K562 (cell line): Measurements from ENCODE around the gene PGM3. TPM values are rescaled to one million over a fixed set of nuclear protein-coding genes. Genes with fewer than 3 reads are reported as not detected.

ENCODE experiments used
- ATAC-seq: fragments of 200-7000 bp; cut with Tn5 transposase; 3 replicates; pipeline ENCODE4 v1.9.1; 2020; ENCODE audit warnings: moderate library complexity
- BruUV-seq: library from RNA; stranded (reverse); fragments of 400-500 nt; replicated peaks from 2 replicates; lab custom pipeline; 2021; lab: Mats Ljungman, UMichigan
- CTCF ChIA-PET: fragments of 300-600 bp; formaldehyde crosslinking; extraction: SDS; loops from one replicate; lab custom pipeline; 2021; ENCODE audit warnings: low intra/inter-chr PET ratio; lab: Yijun Ruan, JAX
- POLR2A ChIA-PET: fragments of 300-600, 350-650 bp; sonication (Branson Sonifier 250); formaldehyde crosslinking; extraction: SDS; loops from one replicate; lab custom pipeline; 2021; ENCODE audit warnings: antibody characterized with exemption, inconsistent platforms; lab: Yijun Ruan, JAX
- DNase-seq, 4 experiments: peaks; one replicate each; pipeline versions ENCODE4 v3.0.0 to v3.0.0-alpha.2; 2011 to 2018; ENCODE audit warnings: low spot score in 3 of 4, mixed read lengths in 3 of 4; ENCODE audit errors: extremely low read depth in 1 of 4
- FAIRE-seq: peaks from 2 replicates; lab custom pipeline; 2011; peaks lifted over from hg19 to GRCh38; lab: Jason Lieb, UNC
- H2AFZ ChIP-seq: 2 replicates; pipeline ENCODE4 v1.6.0; 2011; ENCODE audit warnings: low read depth, low read length, control low read depth, inconsistent platforms
- H3K27ac ChIP-seq: fragments of 200-600 bp; 3 replicates; pipeline ENCODE4 v1.8.0; 2011; ENCODE audit warnings: low read depth, mild to moderate bottlenecking, control low read depth, inconsistent platforms, low read length, moderate library complexity, mixed read lengths; ENCODE audit errors: extremely low read depth
- H3K27me3 ChIP-seq, 2 experiments: fragments of 300-600 bp in 1 of 2; 2 replicates in 1 of 2; 3 replicates in 1 of 2; pipeline versions ENCODE4 v1.6.0 to v1.8.0; 2011; ENCODE audit warnings: inconsistent platforms in 2 of 2, low read length in 2 of 2, mild to moderate bottlenecking in 1 of 2, mixed read lengths in 1 of 2, moderate library complexity in 1 of 2; ENCODE audit not compliant: control insufficient read depth in 2 of 2, insufficient read depth in 2 of 2
- H3K36me3 ChIP-seq: fragments of 300-600 bp; 3 replicates; pipeline ENCODE4 v1.8.0; 2011; ENCODE audit warnings: mild to moderate bottlenecking, low read length, inconsistent platforms; ENCODE audit not compliant: control insufficient read depth, insufficient read depth
- H3K4me1 ChIP-seq, 2 experiments: fragments of 200-600 bp in 1 of 2; replicated peaks in 1 of 2; 2 replicates in 1 of 2; 3 replicates in 1 of 2; pipeline versions ENCODE4 v1.5.1 to v1.8.0; 2011; ENCODE audit warnings: inconsistent platforms in 2 of 2, low read length in 2 of 2, mild to moderate bottlenecking in 1 of 2, mixed read lengths in 1 of 2, moderate library complexity in 1 of 2; ENCODE audit not compliant: control insufficient read depth in 2 of 2, insufficient read depth in 2 of 2
- H3K4me2 ChIP-seq: 2 replicates; pipeline ENCODE4 v1.6.1; 2011; ENCODE audit warnings: low read length, control low read depth, inconsistent platforms, mixed read lengths; ENCODE audit not compliant: insufficient read depth
- H3K4me3 ChIP-seq: fragments of 200-600 bp; sonication (generic), shearing (Covaris generic); 2 replicates; pipeline ENCODE4 v1.5.1; 2016; ENCODE audit warnings: control low read depth, inconsistent platforms
- H3K79me2 ChIP-seq: fragments of 200-600 bp; 3 replicates; pipeline ENCODE4 v1.8.0; 2011; ENCODE audit warnings: low read length, inconsistent platforms; ENCODE audit not compliant: control insufficient read depth, insufficient read depth
- H3K9ac ChIP-seq, 2 experiments: 2 replicates each; pipeline versions ENCODE4 v1.6.0 to v1.6.1; 2011; ENCODE audit warnings: low read depth in 2 of 2, low read length in 2 of 2, control low read depth in 1 of 2, inconsistent platforms in 1 of 2, mild to moderate bottlenecking in 1 of 2, mixed read lengths in 1 of 2; ENCODE audit not compliant: insufficient read depth in 1 of 2
- H3K9me1 ChIP-seq: one replicate; pipeline ENCODE4 v1.6.0; 2011; ENCODE audit warnings: inconsistent platforms, mild to moderate bottlenecking, low read length, moderate library complexity; ENCODE audit not compliant: control insufficient read depth, insufficient read depth
- H3K9me3 ChIP-seq: replicated peaks from 2 replicates; pipeline ENCODE4 v1.5.1; 2011; ENCODE audit warnings: low read depth, low read length, inconsistent platforms; ENCODE audit not compliant: control insufficient read depth, insufficient read depth
- H4K20me1 ChIP-seq: replicated peaks from 2 replicates; pipeline ENCODE4 v1.6.1; 2011; ENCODE audit warnings: low read length, inconsistent platforms, mixed read lengths; ENCODE audit not compliant: control insufficient read depth, insufficient read depth
- ARHGAP35 ChIP-seq: fragments of 450-650 bp; IDR thresholded peaks from 2 replicates; pipeline ENCODE4 v1.6.1; 2018; ENCODE audit not compliant: partially characterized antibody
- EP300 ChIP-seq: IDR thresholded peaks from 2 replicates; pipeline ENCODE4 v1.6.1; 2012; ENCODE audit warnings: low read length, improper control_type of control experiment
- HIVEP1 ChIP-seq: fragments of 250-450 bp; sonication (Bioruptor Pico); IDR thresholded peaks from 2 replicates; pipeline ENCODE4 v1.4.0; 2020; ENCODE audit warnings: mild to moderate bottlenecking
- MYC ChIP-seq, 2 experiments: fragments of 250-450 bp in 1 of 2; sonication (Bioruptor Pico) in 1 of 2; IDR thresholded peaks; 2 replicates each; pipeline versions ENCODE4 v1.5.1 to v1.6.1; 2012 to 2021; ENCODE audit warnings: low read depth in 2 of 2, borderline replicate concordance in 1 of 2, improper control_type of control experiment in 1 of 2, low read length in 1 of 2, mild to moderate bottlenecking in 1 of 2, moderate library complexity in 1 of 2
- PTBP1 ChIP-seq: fragments of 200-400 bp; formaldehyde crosslinking; IDR thresholded peaks from 2 replicates; pipeline ENCODE4 v1.6.1; 2017; ENCODE audit warnings: low read depth, low read length
- RAD21 ChIP-seq, 2 experiments: fragments of 250-450 bp in 1 of 2; fragments of 450-650 bp in 1 of 2; sonication (Bioruptor Pico) in 1 of 2; formaldehyde crosslinking in 1 of 2; IDR thresholded peaks in 1 of 2; conservative IDR thresholded peaks in 1 of 2; 2 replicates each; pipeline versions ENCODE4 v1.4.0 to v1.8.0; 2020 to 2022; ENCODE audit warnings: mild to moderate bottlenecking in 2 of 2, moderate library complexity in 1 of 2
- ZBTB1 ChIP-seq: sonication (generic); formaldehyde crosslinking; IDR thresholded peaks from 2 replicates; pipeline ENCODE4 v1.8.1; 2023; ENCODE audit warnings: missing genetic modification reagents, low read depth, mild to moderate bottlenecking, borderline replicate concordance
- WGBS: fragments of 100-300 bp; shearing (Covaris generic); methylation state at CpG from one replicate; pipeline ENCODE4 v1.1.6; 2016; ENCODE audit warnings: low coverage, mixed read lengths; ENCODE audit not compliant: insufficient coverage; ENCODE audit errors: missing lambda C conversion rate; 5-methylcytosine and 5-hydroxymethylcytosine counted together
- in situ Hi-C: fragments of 300-500 bp; cut with MboI; formaldehyde crosslinking; loops from 4 replicates; pipeline ENCODE4 v1.15.0; 2018; ENCODE audit warnings: inconsistent platforms, mixed read lengths
- intact Hi-C: fragments of 100-400 bp; cut with micrococcal nuclease; formaldehyde crosslinking; loops from 2 replicates; pipeline ENCODE4 v1.14.2; 2022
- polyA plus RNA-seq, 8 experiments: library from polyadenylated mRNA; depleted of rRNA in 4 of 8; stranded (reverse) in 5 of 8; unstranded in 3 of 8; fragments of >200 nt; fragmentation: Nextera tagmentation in 2 of 8; fragmentation: Illumina TruSeq in 1 of 8; extraction: Ambion mirVana in 2 of 8; extraction: Trizol in 1 of 8; gene quantifications; 2 replicates each; pipeline versions ENCODE4 v1.2.1 to v1.2.3, GENCODE V29; 2011 to 2014; ENCODE audit warnings: inconsistent platforms in 1 of 8, missing spikeins in 1 of 8
- total RNA-seq, 7 experiments: library from RNA; depleted of rRNA in 6 of 7; stranded (reverse); fragments of >200 nt in 6 of 7; fragmentation: Illumina TruSeq in 2 of 7; extraction: Trizol in 2 of 7; gene quantifications; 2 replicates each; pipeline versions ENCODE4 v1.2.1 to v1.2.3, GENCODE V29; 2011 to 2021; ENCODE audit warnings: low replicate concordance in 1 of 7

The PGM3 gene
- total and polyA plus RNA-seq, 9 of the 15 experiments (the other 6 are each of a cell fraction or from before 2014, with no cell fraction given) = 19.1 to 107 (median 50.5) TPM

GRCh38 chr6:83202031-83202430 lies 9.0 kb upstream of the PGM3 start:
- H3K27ac ChIP-seq = no peak overlapping the region
- in situ Hi-C loops = no loop called here
- BruUV-seq = no TSS peak
- DNase-seq = no peak
- no peaks in the 10 kb centered on the region for H3K79me2 ChIP-seq
- TF ChIP-seq PTBP1 (no peak), RAD21 (CRISPR knock-in tag; conservative IDR thresholded peaks at IDR 0.05 in 1 of 2, IDR thresholded peaks at IDR 0.05 in 1 of 2) (no peak), ARHGAP35 (no peak), EP300 (no peak), HIVEP1 (CRISPR knock-in tag) (no peak), MYC (IDR thresholded peaks at IDR 0.05; ENCODE audit: low read depth, low read length) (no peak), MYC (CRISPR knock-in tag; IDR thresholded peaks at IDR 0.05; ENCODE audit: borderline replicate concordance, low read depth) (no peak), ZBTB1 (CRISPR knock-in tag) (no peak)
- intact Hi-C loops = no loop called here
- H3K27me3 ChIP-seq = no peaks in the 10 kb centered on the region
- no peaks in the 10 kb centered on the region for H3K9me1 ChIP-seq
- no peak for ATAC-seq
- no peaks in the 10 kb centered on the region; the same call in 2 of the 3 replicates for H3K36me3 ChIP-seq
- ChIA-PET CTCF (no interaction called here), POLR2A (no interaction called here)
- whole genome bisulfite sequencing = 60% methylated on average over 4 of the region's 4 CpGs
- no peak for FAIRE-seq
- H4K20me1 ChIP-seq = no peaks in the 10 kb centered on the region
- no peak overlapping the region for H3K4me3 ChIP-seq
- H3K9me3 ChIP-seq = no peaks in the 10 kb centered on the region
- no peak overlapping the region for H3K9ac ChIP-seq
- H2AFZ ChIP-seq = no peak overlapping the region
- no peak overlapping the region for H3K4me2 ChIP-seq
- no peaks in the 10 kb centered on the region for H3K4me1 ChIP-seq
